Measurements from ENCODE around the gene BGN.

The BGN gene

DNA sequence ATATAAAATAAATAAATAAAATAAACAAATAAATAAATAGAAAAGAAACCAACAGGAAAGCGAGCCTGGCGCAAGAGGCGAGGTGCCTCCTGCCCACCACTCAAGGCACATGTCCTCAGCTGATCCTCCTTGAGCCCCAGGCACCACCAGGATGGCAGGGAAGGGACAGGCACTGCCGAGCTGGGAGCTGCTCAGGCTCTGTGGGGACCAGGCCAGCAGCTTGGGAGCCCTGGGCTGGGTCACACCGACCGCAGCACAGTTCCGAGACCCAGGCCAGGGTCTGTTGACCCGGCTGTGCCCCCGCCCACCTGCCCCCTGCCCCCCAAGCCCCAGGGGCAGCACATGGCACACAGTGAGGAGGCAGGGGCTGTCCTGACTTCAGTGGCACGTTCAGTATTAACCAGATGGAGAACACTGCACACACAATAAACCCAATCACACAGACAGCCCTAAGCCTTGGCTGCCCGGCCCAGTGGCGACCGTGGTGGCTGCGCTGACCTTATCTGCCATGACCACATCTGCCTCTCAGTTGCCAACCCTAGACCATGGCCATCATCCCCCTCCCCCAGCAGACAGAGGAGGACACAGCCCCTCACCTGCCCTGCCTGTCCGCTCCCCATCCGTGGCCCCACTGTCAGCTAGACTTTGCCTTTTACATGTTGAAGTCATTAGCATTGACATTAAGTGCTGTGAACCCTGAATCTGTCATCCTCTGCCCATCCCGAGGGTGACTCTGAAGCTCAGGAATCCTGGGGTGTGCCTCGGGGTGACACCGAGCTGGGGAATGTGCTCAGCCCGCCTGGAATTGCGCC, 46.0 kb upstream of the BGN start:
- no peak for DNase-seq (ENCODE audit: low read depth)
- no peak overlapping the region for H3K4me3 ChIP-seq (ENCODE audit: low read depth, low read length)
- TF ChIP-seq, protein P1, sequence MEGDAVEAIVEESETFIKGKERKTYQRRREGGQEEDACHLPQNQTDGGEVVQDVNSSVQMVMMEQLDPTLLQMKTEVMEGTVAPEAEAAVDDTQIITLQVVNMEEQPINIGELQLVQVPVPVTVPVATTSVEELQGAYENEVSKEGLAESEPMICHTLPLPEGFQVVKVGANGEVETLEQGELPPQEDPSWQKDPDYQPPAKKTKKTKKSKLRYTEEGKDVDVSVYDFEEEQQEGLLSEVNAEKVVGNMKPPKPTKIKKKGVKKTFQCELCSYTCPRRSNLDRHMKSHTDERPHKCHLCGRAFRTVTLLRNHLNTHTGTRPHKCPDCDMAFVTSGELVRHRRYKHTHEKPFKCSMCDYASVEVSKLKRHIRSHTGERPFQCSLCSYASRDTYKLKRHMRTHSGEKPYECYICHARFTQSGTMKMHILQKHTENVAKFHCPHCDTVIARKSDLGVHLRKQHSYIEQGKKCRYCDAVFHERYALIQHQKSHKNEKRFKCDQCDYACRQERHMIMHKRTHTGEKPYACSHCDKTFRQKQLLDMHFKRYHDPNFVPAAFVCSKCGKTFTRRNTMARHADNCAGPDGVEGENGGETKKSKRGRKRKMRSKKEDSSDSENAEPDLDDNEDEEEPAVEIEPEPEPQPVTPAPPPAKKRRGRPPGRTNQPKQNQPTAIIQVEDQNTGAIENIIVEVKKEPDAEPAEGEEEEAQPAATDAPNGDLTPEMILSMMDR (IDR thresholded peaks at IDR 0.05; ENCODE audit: control insufficient read depth, extremely low read depth, insufficient read depth) = no peak

DNA sequence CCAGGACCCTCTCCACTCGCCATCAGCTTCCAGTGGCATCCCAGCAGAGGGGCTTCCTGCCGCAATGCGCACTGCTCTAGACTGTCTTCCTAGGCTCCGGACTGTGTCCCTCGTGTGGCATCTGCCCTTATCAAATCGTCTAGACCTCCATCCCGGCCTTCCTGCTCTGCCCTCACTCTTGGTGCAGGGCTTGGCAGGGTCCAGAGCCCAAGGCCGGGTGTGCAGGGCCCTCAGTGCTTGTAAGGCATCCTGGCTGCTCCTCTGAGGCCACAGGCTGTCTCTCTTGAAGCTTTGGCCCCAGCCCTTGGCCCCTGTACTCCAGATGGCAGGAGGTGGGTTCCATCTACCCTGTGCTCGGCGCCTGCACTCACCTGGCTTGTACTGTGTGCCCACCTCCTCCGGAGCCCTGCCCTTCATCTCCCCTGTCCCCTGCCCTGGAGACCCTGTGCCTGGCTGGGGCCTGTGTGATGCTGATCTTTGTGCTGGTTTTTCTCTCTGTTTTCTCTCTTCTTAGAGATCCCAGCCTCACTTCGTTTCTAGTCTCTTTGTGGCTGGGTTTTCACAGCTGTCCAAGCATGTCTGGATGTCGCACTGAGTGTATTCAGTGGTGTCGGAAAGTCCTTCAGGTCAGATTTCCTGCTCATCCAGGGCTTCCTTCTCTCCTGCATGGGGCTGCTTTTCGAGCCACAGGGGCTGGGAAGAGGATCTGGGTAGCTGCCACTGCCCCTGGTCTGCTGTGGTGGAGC, 45.2 kb upstream of the BGN start:
- no peak for DNase-seq (ENCODE audit: low read depth)
- TF ChIP-seq, protein P1 (IDR thresholded peaks at IDR 0.05; ENCODE audit: control insufficient read depth, extremely low read depth, insufficient read depth) = no peak
- H3K4me3 ChIP-seq (ENCODE audit: low read depth, low read length) = no peak overlapping the region

DNA sequence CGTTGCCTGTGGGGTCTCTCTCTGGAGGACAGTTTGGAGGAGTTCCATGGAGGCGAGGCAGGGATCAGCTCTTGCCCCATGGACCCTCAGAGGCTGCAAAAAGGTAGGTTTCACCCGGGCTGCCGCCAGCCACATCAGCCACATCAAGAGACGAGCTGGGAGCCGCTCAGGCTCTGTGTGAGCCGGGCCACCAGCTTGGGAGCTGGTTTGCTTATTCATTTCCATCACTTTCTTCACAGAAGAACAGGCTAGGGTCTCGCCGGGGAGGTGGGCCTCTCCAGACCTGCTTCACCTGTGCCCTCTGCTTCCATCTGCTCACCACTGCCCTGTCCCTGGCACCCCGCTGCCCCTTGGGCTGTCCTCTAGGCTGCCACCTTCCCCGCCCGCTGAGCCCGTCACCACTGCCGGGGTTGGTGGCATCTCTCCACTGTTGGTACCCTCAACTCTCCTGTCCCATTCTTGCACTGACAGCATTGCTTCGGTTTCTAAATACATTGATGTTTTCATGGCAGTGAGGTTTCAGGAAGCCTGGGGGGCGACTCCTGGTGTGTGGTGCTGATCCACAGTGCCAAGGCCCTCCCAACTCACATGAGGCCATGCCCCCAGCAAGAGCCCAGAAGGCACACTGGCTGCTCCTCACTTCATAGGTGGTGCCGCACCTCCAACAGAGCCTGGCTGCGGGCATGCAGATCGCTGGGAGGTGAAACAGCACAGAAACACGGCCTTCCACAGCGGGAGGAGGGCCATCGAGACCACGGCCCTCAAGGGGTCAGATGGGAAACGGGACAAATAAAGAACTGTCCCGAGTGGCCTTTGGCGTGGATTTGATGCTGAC, 44.4 kb upstream of the BGN start:
- no peak for DNase-seq (ENCODE audit: low read depth)
- no peak overlapping the region for H3K4me3 ChIP-seq (ENCODE audit: low read depth, low read length)
- TF ChIP-seq, protein P1 (IDR thresholded peaks at IDR 0.05; ENCODE audit: control insufficient read depth, extremely low read depth, insufficient read depth) = no peak

DNA sequence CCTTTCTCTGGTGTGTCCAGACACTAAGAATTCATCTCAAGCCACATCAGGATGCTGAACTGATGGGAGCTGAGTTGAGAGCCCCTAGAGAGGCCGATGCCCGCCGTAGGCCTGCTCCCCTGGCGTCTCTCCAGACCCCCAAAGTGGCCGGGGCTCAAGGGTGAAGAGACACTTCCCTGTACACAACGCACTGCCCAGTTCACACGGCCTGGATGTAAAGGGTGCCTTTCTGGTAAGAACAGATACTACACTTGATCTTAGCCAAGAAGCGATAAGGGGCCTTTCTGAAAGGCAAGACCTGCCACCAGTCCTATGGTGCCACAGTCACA, 43.9 kb upstream of the BGN start:
- DNase-seq (ENCODE audit: low read depth) = no peak
- TF ChIP-seq, protein P1 (IDR thresholded peaks at IDR 0.05; ENCODE audit: control insufficient read depth, extremely low read depth, insufficient read depth) = no peak
- no peak overlapping the region for H3K4me3 ChIP-seq (ENCODE audit: low read depth, low read length)

DNA sequence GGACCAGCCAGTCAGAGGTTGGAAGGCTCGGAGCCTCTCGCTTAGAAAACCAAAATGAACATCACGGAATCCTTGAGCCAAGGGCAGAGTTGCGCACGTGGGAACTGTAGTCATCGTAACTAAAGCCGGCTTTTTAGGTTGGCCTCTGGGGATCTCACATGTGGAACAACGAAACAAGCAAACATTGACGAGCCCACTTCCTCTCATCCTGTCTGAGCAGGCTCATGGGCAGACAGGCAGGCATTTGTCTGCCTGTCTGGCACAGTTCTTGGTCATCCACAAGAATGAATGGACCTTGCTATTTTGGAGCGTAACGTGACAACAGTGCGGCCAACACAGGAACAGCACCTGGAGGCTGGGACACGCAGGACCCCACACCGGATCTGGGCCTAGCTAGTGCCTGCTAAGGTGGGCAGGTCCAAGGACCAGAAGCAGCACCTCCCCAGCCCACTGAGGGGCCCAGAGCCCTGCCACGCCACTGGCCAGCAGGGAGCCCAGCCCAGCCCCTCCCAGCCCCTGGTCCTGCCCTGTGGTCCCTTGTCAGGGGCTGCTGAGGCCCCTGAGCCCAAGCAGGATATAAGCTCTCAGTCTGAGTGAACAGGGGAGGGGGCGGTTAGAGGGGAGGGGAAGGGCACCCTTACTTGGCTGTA, 39.8 kb upstream of the BGN start:
- H3K4me3 ChIP-seq (ENCODE audit: low read depth, low read length) = no peak overlapping the region
- TF ChIP-seq, protein P1 (IDR thresholded peaks at IDR 0.05; ENCODE audit: control insufficient read depth, extremely low read depth, insufficient read depth) = no peak
- DNase-seq (ENCODE audit: low read depth) = no peak

DNA sequence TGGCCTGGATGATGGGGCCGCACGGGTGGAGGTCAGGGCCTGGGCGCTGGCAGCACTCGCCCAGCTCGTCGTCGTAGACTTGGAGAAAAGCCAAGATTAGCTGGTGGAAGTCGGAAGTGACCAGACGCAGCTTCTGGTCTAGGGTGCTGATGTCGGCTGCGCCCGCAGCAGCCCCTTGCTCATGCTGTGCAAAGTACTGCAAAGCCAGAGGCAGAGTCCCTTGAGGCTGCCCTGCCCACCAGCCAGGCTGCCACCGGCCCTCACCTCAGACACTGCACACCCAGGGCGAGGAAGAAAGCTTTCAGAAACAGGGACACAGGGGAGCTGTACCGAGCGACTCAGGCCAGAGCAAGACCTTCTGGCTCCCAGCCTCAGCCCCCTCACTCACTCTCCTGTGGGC, 39.2 kb upstream of the BGN start:
- no peak overlapping the region for H3K4me3 ChIP-seq (ENCODE audit: low read depth, low read length)
- DNase-seq (ENCODE audit: low read depth) = no peak
- TF ChIP-seq, protein P1 (IDR thresholded peaks at IDR 0.05; ENCODE audit: control insufficient read depth, extremely low read depth, insufficient read depth) = no peak

Measured in LNCaP clone FGC (cell line).